MM.1S (cell line): ENCODE data around the gene CFAP97D1.

ENCODE experiments used
- DNase-seq: peaks from one replicate; pipeline ENCODE4 v3.0.0-alpha.2; 2015
- H2AFZ ChIP-seq: fragments of 300-600 bp; sonication (generic); 2 replicates; pipeline ENCODE4 v1.6.0; 2016; ENCODE audit warnings: antibody characterized with exemption, low read length
- H3F3A ChIP-seq: fragments of 300-600 bp; sonication (generic); 2 replicates; pipeline ENCODE4 v1.6.1; 2016; ENCODE audit warnings: mild to moderate bottlenecking, antibody characterized with exemption, low read length, moderate library complexity, mixed read lengths; ENCODE audit not compliant: insufficient read depth
- H3K27ac ChIP-seq: fragments of 300-600 bp; sonication (generic); 2 replicates; pipeline ENCODE4 v1.5.1; 2016; ENCODE audit warnings: mild to moderate bottlenecking, low read length
- H3K27me3 ChIP-seq: fragments of 300-600 bp; sonication (generic); replicated peaks from 2 replicates; pipeline ENCODE4 v1.6.0; 2016; ENCODE audit warnings: low read length; ENCODE audit not compliant: insufficient read depth
- H3K36me3 ChIP-seq: fragments of 300-600 bp; sonication (generic); replicated peaks from 2 replicates; pipeline ENCODE4 v1.6.1; 2016; ENCODE audit warnings: mild to moderate bottlenecking, low read length, mixed read lengths; ENCODE audit not compliant: insufficient read depth
- H3K4me1 ChIP-seq: fragments of 300-600 bp; sonication (generic); 2 replicates; pipeline ENCODE4 v1.6.1; 2016; ENCODE audit warnings: low read length, mixed read lengths
- H3K4me2 ChIP-seq: fragments of 300-600 bp; sonication (generic); 2 replicates; pipeline ENCODE4 v1.6.0; 2016; ENCODE audit warnings: low read depth, low read length
- H3K4me3 ChIP-seq: fragments of 300-600 bp; sonication (generic); 2 replicates; pipeline ENCODE4 v1.5.1; 2016; ENCODE audit warnings: low read length, mixed read lengths
- H3K79me2 ChIP-seq: fragments of 300-600 bp; sonication (generic); 2 replicates; pipeline ENCODE4 v1.6.1; 2016; ENCODE audit warnings: mixed run types, low read length, mixed read lengths
- H3K9ac ChIP-seq: fragments of 300-600 bp; sonication (generic); 2 replicates; pipeline ENCODE4 v1.6.1; 2016; ENCODE audit warnings: low read length, mixed read lengths
- H3K9me2 ChIP-seq: fragments of 300-600 bp; sonication (generic); replicated peaks from 2 replicates; pipeline ENCODE4 v1.6.1; 2016; ENCODE audit warnings: mild to moderate bottlenecking, low read length, mixed read lengths; ENCODE audit not compliant: insufficient read depth
- H3K9me3 ChIP-seq: fragments of 300-600 bp; sonication (generic); replicated peaks from 2 replicates; pipeline ENCODE4 v1.6.1; 2016; ENCODE audit warnings: mild to moderate bottlenecking, low read length, mixed read lengths; ENCODE audit not compliant: insufficient read depth
- H4K20me1 ChIP-seq: fragments of 300-600 bp; sonication (generic); 2 replicates; pipeline ENCODE4 v1.6.1; 2016; ENCODE audit warnings: mild to moderate bottlenecking, low read length, moderate library complexity, mixed read lengths; ENCODE audit not compliant: insufficient read depth
- CTCF ChIP-seq: fragments of 300-600 bp; sonication (generic); IDR thresholded peaks from 2 replicates; pipeline ENCODE4 v1.5.1; 2016; ENCODE audit warnings: antibody characterized with exemption, low read length, mixed read lengths
- EZH2 ChIP-seq: fragments of 300-600 bp; sonication (generic); optimal IDR thresholded peaks from 2 replicates; pipeline ENCODE3; 2017; ENCODE audit warnings: low read depth, mild to moderate bottlenecking, antibody characterized with exemption, low read length, mixed read lengths
- EZH2phosphoT487 ChIP-seq: fragments of 300-600 bp; sonication (generic); IDR thresholded peaks from 2 replicates; pipeline ENCODE4 v1.6.1; 2018; ENCODE audit warnings: antibody characterized with exemption, low read length

CFAP97D1 gene

GRCh38 chr17:43769859-43770258, 10.4 kb upstream of the CFAP97D1 start:
- no peak overlapping the region for H3K9ac ChIP-seq
- no peaks in the 10 kb centered on the region for H3K36me3 ChIP-seq
- DNase-seq: no peak

GRCh38 chr17:43770957-43771356, 9.3 kb upstream of the CFAP97D1 start:
- peaks cover 4% of the 10 kb centered on the region; the same call in 1 of the 2 replicates for H3K27me3 ChIP-seq
- no peaks in the 10 kb centered on the region for H3K79me2 ChIP-seq
- H3K27ac ChIP-seq: no peak overlapping the region
- peaks cover 13% of the 10 kb centered on the region for H3K4me1 ChIP-seq
- no peak overlapping the region for H3K4me3 ChIP-seq
- H2AFZ ChIP-seq: no peak overlapping the region
- H3K9ac ChIP-seq: no peak overlapping the region
- TF ChIP-seq EZH2phosphoT487: no peak
- TF ChIP-seq EZH2: no peak
- no peak for TF ChIP-seq CTCF
- no peak overlapping the region for H3K4me2 ChIP-seq
- H3K9me2 ChIP-seq: no peaks in the 10 kb centered on the region
- H3K36me3 ChIP-seq: no peaks in the 10 kb centered on the region
- DNase-seq: no peak
- H3F3A ChIP-seq: no peaks in the 10 kb centered on the region
- H4K20me1 ChIP-seq: no peaks in the 10 kb centered on the region
- no peaks in the 10 kb centered on the region for H3K9me3 ChIP-seq

More at GRCh38 chr17:43769859-43770258, 10.4 kb upstream of the CFAP97D1 start:
- H3K4me3 ChIP-seq: no peak overlapping the region
- peaks cover 13% of the 10 kb centered on the region for H3K4me1 ChIP-seq
- H2AFZ ChIP-seq: no peak overlapping the region
- H3K27me3 ChIP-seq: peaks cover 9% of the 10 kb centered on the region; the same call in 1 of the 2 replicates
- no peak for TF ChIP-seq EZH2
- TF ChIP-seq EZH2phosphoT487: no peak
- no peak for TF ChIP-seq CTCF
- no peaks in the 10 kb centered on the region for H3K9me2 ChIP-seq
- no peaks in the 10 kb centered on the region for H4K20me1 ChIP-seq
- H3K27ac ChIP-seq: no peak overlapping the region
- no peaks in the 10 kb centered on the region for H3F3A ChIP-seq
- H3K4me2 ChIP-seq: no peak overlapping the region
- H3K79me2 ChIP-seq: no peaks in the 10 kb centered on the region
- H3K9me3 ChIP-seq: no peaks in the 10 kb centered on the region

GRCh38 chr17:43771463-43771862, 8.8 kb upstream of the CFAP97D1 start:
- H3K27me3 ChIP-seq: no peaks in the 10 kb centered on the region
- H3K36me3 ChIP-seq: no peaks in the 10 kb centered on the region
- H3K9me3 ChIP-seq: no peaks in the 10 kb centered on the region
- H4K20me1 ChIP-seq: no peaks in the 10 kb centered on the region
- H3K9ac ChIP-seq: no peak overlapping the region
- H3K9me2 ChIP-seq: no peaks in the 10 kb centered on the region
- H3K4me3 ChIP-seq: no peak overlapping the region
- H2AFZ ChIP-seq: no peak overlapping the region
- peaks cover 13% of the 10 kb centered on the region for H3K4me1 ChIP-seq
- H3K79me2 ChIP-seq: no peaks in the 10 kb centered on the region
- no peak for DNase-seq
- H3K4me2 ChIP-seq: no peak overlapping the region
- TF ChIP-seq EZH2: no peak
- no peak for TF ChIP-seq EZH2phosphoT487
- no peak for TF ChIP-seq CTCF
- no peaks in the 10 kb centered on the region for H3F3A ChIP-seq
- no peak overlapping the region for H3K27ac ChIP-seq
